Stimulated activated CD4-positive, alpha-beta T cell treated with anti-CD3 and anti-CD28 coated beads, Interleukin-1b, Interleukin-23, amount 100 ng/mL, for 1 hour (primary cell): Measurements from ENCODE around the gene CTDSPL.
A peak's percentile ranks its signal among the peaks of the same experiment; 100 is the strongest.
"Not testable (repeated sequence)": the region's sequence is repeated elsewhere in the genome, so short reads cannot be mapped to it uniquely, and the experiment has no call there.

ENCODE experiments used
- DNase-seq, 2 donors: peaks; one replicate each; pipeline ENCODE4 v3.0.0-alpha.2; 2020; ENCODE audit warnings: low read depth in 2 of 2

CTDSPL gene

DNA sequence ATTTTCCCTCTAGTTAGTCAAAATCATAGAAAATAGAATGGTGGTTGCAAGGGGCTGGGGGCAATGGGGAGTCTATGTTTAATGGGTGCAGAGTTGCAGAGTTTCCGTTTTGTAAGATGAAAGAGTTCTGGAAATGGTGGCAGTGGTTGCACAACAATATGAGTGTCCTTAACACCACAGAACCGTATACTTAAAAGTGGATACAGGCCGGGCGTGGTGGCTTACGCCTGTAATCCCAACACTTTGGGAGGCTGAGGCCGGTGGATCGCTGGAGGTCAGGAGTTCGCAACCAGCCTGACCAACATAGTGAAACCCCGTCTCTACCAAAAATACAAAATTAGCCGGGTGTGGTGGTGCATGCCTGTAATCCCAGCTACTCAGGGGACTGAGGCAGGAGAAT lies 126.7 kb downstream of the CTDSPL start:
- DNase-seq: not testable (repeated sequence)

GRCh38 chr3:37988931-37989525 lies 127.3 kb downstream of the CTDSPL start:
- DNase-seq: no peak

DNA sequence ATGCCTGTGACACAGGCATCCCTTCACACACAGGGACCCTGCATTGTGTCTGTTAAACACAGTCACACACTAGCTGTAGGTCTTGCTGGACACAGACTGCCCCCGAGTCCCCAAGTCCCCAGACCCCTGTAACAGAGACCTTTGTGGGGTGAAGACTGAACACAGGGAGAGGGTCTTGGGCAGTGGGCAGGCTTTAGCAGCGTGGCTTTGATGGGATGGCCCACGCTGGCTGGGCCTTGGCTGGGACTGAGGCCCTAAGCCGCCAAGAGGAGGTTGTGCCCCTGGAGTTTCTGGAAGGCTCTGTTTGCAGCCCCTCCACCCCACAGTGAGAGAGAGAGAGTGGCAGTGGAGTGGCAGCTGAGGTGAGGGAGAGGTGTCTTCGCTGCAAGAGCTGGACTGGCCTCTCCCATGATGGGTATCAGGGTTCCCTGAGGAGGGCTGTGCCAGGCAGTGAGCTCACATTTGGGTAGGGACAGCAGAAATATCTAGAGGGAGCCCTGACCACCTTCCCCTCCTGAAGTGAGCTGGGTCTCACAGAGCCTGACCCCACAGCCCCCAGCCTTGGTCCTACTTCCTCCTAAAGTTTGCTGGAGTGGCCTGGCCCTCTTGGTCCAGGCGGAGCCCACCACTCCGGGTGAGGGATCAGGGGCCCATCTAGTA lies 128.3 kb downstream of the CTDSPL start:
- DNase-seq: no peak

DNA sequence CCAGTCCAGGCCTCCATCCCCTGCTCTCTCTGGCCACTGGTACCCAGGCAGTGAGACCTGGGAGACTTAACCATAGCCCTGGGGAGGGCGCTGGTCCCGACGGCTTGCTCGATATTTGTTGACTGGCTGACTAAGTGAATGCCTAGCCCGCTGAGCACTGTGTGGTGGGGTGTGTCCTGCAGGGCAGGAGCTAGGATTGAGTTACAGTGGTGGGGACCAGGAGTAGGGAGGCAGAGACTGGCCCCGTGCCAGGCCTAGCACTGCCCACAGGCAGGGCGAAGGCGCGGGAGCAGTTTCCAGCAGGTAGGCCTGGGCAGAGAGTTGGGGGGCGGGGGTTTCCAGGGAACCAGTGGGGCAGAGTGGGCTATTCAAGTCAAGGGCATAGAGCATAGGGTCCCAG lies 128.8 kb downstream of the CTDSPL start, which contains the start of gene VILL:
Gene VILL (plus strand): TSS at position 260 of the 400 bp plus-strand sequence. CDS start 2,887 bp downstream, outside the sequence.
- DNase-seq: no peak

DNA sequence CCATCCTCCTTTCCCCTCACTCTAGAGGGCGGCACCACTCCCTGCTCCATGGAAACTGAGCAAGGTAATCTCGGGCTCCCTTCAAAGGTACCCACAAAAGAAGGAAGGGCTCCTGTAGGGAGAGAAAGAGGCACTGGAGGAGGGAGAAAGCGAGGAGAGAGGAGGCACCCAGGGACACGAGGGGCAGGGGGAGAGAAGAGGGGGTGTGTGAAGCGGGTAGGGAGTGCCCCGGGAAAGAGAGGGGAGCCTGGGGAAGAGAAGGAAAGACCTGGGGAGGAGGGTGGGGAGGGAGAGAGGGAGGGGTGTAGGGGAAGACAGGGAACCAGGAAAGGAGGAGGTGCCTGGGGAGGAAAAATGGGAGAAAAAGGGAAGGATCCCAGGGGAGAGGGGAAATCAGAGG lies 129.4 kb downstream of the CTDSPL start:
- DNase-seq: no peak

DNA sequence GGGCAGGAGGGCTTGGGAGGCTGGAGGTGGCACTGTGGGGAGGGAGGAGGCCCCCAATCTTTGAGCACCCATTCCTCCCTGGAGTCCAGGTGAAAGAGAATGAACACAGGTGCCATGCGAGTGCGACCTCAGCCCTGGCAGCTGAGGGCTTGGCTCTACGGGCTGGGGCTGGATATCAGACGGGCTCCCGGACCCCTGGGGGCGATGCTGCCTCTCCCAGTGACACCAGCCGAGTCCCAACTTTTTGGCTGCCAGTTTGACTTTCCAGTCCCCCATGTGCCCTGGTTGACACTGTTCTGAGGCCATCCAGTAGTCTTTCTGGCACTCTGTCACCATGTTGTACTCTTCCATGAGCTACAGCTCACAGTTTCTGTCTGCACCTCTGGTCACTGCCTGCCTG lies 130.1 kb downstream of the CTDSPL start:
- DNase-seq: no peak

- no peak for DNase-seq
These were observed 130.8 kb downstream of the CTDSPL start for GRCh38 chr3:37992271-37993066.

DNA sequence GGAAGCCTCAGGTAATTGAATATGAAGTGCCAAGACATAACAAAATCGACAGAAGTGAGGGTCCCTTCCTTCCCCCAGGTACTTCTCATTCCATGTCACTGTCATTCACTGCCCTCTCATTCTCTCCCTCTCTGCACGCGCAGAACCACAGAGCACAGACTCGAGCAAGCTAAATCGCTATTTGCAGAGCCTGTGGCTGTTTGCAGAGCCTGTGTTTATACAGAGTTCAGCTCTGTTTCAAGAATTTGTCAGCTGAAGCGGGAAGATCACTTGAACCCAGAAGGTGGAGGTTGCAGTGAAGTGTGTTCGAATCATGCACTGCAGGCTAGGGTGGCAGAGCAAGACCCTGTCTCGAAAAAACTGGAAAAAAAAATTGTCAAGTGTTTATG lies 131.4 kb downstream of the CTDSPL start:
- DNase-seq: no peak

DNA sequence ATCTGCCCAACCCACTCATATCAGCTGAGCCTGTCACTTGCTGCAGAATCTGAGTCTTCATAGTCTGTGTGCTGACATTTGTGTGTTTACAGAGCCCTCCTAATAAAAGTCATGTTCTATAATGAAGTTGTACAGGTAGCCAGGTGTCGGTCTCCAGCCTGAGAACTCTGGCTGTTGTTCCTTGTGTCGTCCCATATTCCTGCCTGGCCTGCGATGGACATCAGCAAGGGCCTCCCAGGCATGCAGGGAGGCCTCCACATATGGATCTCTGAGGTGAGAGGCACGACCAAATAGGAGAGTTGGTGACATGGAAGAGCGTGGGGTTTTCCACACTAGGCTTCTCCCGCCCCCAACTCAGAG lies 131.8 kb downstream of the CTDSPL start:
- DNase-seq: no peak

- peak in 1 of 2 donors; percentile 33 for DNase-seq
These were observed 132.3 kb downstream of the CTDSPL start for GRCh38 chr3:37993820-37994638.

DNA sequence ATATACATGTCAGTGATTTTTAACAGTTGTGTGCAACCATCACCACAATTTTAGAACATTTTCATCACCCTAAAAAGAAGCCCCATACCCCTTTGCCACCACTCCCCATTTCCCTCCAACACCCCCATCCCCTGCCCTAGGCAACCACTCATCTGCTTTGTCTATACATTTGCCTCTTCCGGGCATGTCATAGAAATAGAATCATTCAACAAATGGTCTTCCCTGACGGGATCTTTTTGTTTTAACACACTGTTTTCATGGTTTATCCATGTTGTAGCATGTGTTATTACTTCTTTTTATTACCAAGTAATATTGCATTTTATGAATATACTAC lies 132.9 kb downstream of the CTDSPL start:
- no peak for DNase-seq

DNA sequence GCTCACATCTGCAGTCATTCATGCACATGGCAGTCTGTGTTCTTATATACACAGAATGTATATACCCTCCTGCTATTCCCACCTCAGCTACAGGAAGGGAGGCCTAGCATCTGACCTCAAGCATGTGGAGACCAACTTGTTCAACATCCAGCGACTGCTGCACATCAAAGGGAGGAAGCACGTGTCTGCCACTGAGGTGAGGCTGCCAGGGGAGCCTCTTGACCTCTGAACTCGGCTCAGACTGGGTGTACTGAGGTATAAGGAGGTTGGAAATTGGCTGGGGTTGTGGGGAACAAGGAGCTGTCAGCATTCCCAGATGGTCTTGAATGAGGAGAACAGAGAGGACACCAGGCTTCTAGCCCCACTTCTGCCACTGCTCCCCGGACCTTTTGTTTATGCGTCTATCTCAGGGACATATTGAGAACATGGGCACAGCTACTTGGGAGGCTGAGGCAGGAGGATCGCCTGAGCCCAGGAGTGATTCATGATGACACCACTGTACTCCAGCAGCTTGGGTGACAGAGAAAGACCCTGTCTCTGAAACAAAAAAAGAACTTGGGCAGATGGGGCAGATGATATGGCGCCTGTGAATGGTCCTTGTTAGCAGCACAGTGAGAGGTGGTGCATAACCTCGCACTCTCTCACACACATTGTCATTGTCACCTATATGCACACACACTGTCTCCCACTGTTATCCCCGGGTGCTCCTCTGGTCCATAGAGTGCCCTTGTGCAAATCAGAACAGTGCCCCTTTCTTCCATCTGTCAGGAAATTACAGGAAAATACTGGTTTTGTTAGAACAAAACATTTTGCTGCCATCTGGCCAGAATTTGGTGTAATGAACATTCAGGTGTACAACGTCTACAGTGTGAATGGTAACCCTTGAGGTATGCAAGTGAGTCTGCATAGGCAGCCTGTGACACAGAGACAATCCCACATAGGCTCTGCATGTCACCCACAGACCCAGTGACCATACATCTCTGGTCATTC lies 134.3 kb downstream of the CTDSPL start:
- DNase-seq: no peak

DNA sequence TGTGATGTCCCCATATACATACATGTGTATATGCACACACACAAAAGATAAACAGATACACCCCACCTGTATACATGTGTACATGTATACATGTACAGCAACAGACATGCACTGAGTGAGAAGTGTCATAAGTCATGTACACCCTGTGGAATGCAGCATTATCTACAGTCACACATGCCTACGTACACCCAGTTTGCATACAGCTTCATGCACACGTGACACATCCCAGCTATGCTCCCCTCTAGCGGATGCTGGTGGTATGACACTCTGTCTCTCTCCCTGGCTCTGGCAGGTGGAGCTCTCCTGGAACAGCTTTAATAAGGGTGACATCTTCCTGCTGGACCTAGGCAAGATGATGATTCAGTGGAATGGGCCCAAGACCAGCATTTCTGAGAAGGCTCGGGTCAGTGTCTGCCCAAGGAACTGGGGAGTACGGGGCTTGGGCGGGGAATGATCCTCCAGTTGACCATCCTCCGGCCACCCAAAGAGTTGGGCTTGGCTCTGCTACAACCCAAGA lies 135.2 kb downstream of the CTDSPL start:
- peak; percentile 41 to 78 for DNase-seq

DNA sequence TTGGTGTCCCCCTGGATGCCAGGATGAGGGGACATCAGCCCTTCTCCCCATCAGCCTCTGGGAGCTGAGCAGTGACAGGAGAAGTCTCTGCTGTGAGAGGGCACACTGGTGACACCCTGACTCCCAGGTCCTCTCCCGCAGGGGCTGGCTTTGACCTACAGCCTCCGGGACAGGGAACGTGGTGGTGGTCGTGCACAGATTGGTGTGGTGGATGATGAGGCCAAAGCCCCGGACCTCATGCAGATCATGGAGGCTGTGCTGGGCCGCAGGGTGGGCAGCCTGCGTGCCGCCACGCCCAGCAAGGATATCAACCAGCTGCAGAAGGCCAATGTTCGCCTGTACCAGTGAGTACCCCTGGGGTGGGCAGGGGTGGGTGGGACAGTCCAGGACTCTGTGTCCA lies 135.7 kb downstream of the CTDSPL start:
- no peak for DNase-seq

- no peak for DNase-seq
These were observed 136.2 kb downstream of the CTDSPL start for GRCh38 chr3:37997791-37998370.

DNA sequence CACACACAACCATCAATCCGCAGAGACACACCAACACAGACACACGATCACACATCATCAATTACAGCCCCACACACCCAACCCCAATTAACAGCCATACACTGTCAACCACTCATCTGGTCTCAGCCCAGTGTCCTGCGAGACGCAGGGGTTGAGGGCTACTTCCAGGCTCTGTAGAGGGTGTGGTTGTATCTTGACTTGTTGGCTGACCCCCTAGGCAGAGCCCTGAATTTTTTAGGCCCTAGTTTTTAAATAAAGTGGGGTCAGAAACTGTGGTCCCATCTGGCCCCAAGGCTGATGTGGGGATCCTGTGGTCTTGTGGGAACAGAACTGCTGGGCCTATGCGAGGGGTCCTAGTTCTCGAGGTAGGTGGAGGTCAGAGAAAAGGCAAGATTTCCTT lies 138.2 kb downstream of the CTDSPL start:
- no peak for DNase-seq

DNA sequence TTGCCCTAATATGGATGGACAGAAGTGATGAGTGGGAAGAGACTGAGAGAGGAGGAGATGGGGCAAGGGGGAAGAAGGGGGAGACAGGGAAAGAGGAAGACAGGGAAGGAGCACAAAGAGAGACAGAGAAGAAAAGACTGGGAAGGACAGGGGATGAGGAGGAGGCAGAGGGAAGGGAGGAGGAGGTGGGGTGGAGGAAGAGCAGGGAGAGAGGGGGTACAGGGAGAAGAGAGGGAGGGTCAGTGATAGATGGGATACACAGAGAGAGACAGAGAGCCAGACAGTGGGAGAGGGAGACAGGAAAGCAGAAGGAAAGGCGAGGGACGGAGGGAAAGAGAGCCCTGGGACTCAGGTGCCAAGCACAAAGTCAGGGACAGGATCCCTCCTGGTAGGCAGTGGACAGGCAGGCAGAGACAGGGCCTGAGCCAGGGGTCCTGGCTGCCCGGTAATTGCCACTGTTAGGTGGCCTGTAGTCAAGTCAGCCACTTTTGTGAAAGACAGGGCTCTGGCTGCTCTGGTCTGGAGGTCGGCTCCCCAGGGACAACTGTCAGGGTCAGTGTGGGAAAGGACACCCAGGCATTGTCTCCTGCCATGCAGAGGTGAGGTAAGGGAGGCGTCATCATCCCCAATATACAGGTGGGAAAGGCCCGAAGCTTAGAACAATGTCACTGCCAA lies 138.7 kb downstream of the CTDSPL start:
- no peak for DNase-seq

GRCh38 chr3:38000965-38001455 lies 139.3 kb downstream of the CTDSPL start:
- DNase-seq: no peak

GRCh38 chr3:38001456-38002081 lies 139.9 kb downstream of the CTDSPL start:
- no peak for DNase-seq
